A549 (cell line): Measurements from ENCODE around the gene LRP5. TPM values are rescaled to one million over a fixed set of nuclear protein-coding genes. Genes with fewer than 3 reads are reported as not detected.

Experiments used
- ATAC-seq, 2 experiments: fragments of 200-7000 bp in 1 of 2; fragments of >200 bp in 1 of 2; cut with Nextera tagmentation in 1 of 2; cut with Tn5 transposase in 1 of 2; 3 replicates each; pipeline versions ENCODE4 v1.8.0 to v1.9.1; 2018 to 2020; ENCODE audit warnings: mild to moderate bottlenecking in 1 of 2, moderate library complexity in 1 of 2
- CTCF ChIA-PET: fragments of 300-600 bp; sonication (Branson Sonifier 250); formaldehyde crosslinking; extraction: SDS; loops from one replicate; lab custom pipeline; 2021; ENCODE audit warnings: antibody characterized with exemption, inconsistent platforms; lab: Yijun Ruan, JAX
- POLR2A ChIA-PET: fragments of 350-600 bp; formaldehyde crosslinking; extraction: SDS; loops from one replicate; lab custom pipeline; 2021; ENCODE audit warnings: antibody characterized with exemption, inconsistent platforms; lab: Yijun Ruan, JAX
- DNase-seq, 2 experiments: peaks; one replicate each; pipeline versions ENCODE4 v3.0.0 to v3.0.0-alpha.2; 2011 to 2016; ENCODE audit warnings: low read depth in 1 of 2, low spot score in 1 of 2
- FAIRE-seq: peaks from 2 replicates; lab custom pipeline; 2011; peaks lifted over from hg19 to GRCh38; lab: Jason Lieb, UNC
- H3K27ac ChIP-seq, 2 experiments: fragments of >200 bp; sonication (Bioruptor Twin); formaldehyde crosslinking; 3 replicates each; pipeline ENCODE4 v1.5.1; 2016 to 2017
- H3K4me1 ChIP-seq: fragments of >200 bp; sonication (Bioruptor Twin); formaldehyde crosslinking; 3 replicates; pipeline ENCODE4 v1.6.1; 2016
- H3K4me2 ChIP-seq: fragments of >200 bp; sonication (Bioruptor Twin); formaldehyde crosslinking; 3 replicates; pipeline ENCODE4 v1.6.1; 2016
- H3K4me3 ChIP-seq: fragments of >200 bp; sonication (Bioruptor Twin); formaldehyde crosslinking; 3 replicates; pipeline ENCODE4 v1.5.1; 2016
- H3K9me3 ChIP-seq: fragments of >200 bp; sonication (Bioruptor Twin); formaldehyde crosslinking; 3 replicates; pipeline ENCODE4 v1.6.1; 2016
- BHLHE40 ChIP-seq: IDR thresholded peaks from 2 replicates; pipeline ENCODE4 v1.6.1; 2012; ENCODE audit warnings: low read depth, low read length, inconsistent platforms
- CEBPB ChIP-seq, 2 experiments: fragments of >200 bp in 1 of 2; sonication (Bioruptor Twin) in 1 of 2; formaldehyde crosslinking in 1 of 2; IDR thresholded peaks; 2 replicates each; pipeline ENCODE4 v1.6.1; 2012 to 2016
- CHD4 ChIP-seq: fragments of 200-600 bp; sonication (generic); IDR thresholded peaks from 2 replicates; pipeline ENCODE4 v1.6.1; 2016; ENCODE audit warnings: antibody characterized with exemption, mild to moderate bottlenecking, borderline replicate concordance
- EP300 ChIP-seq, 2 experiments: fragments of >200 bp; sonication (Bioruptor Twin); formaldehyde crosslinking; IDR thresholded peaks; 2 replicates in 1 of 2; 3 replicates in 1 of 2; pipeline ENCODE4 v1.6.1; 2016 to 2017
- ESRRA ChIP-seq: fragments of 150-350 bp; IDR thresholded peaks from 2 replicates; pipeline ENCODE4 v1.6.1; 2014; ENCODE audit warnings: mild to moderate bottlenecking, low read length, borderline replicate concordance
- HDAC2 ChIP-seq: fragments of 200-600 bp; sonication (generic); IDR thresholded peaks from 2 replicates; pipeline ENCODE4 v1.6.1; 2016
- HOXB13 ChIP-seq: fragments of 250-450 bp; sonication (Bioruptor Pico); IDR thresholded peaks from 2 replicates; pipeline ENCODE4 v1.5.0; 2020; ENCODE audit warnings: low read depth, mild to moderate bottlenecking, moderate library complexity
- JUN ChIP-seq, 2 experiments: fragments of >200 bp; sonication (Bioruptor Twin); formaldehyde crosslinking; IDR thresholded peaks; 2 replicates in 1 of 2; 3 replicates in 1 of 2; pipeline ENCODE4 v1.6.1; 2016 to 2017
- JUNB ChIP-seq: fragments of >200 bp; sonication (Bioruptor Twin); formaldehyde crosslinking; IDR thresholded peaks from 2 replicates; pipeline ENCODE4 v1.6.1; 2016
- KDM1A ChIP-seq: fragments of 200-600 bp; sonication (generic); IDR thresholded peaks from 2 replicates; pipeline ENCODE4 v1.6.1; 2016; ENCODE audit warnings: low read depth, mild to moderate bottlenecking
- MAZ ChIP-seq: fragments of 150-350 bp; IDR thresholded peaks from 2 replicates; pipeline ENCODE4 v1.6.1; 2014; ENCODE audit warnings: antibody characterized with exemption, low read depth, low read length, borderline replicate concordance
- MYC ChIP-seq: IDR thresholded peaks from 2 replicates; pipeline ENCODE4 v1.6.1; 2012; ENCODE audit warnings: mild to moderate bottlenecking, inconsistent platforms, low read length, improper control_type of control experiment, borderline replicate concordance
- NPAS2 ChIP-seq: fragments of 250-450 bp; sonication (Bioruptor Pico); IDR thresholded peaks from 2 replicates; pipeline ENCODE4 v1.8.0; 2022; ENCODE audit warnings: mild to moderate bottlenecking, moderate library complexity, borderline replicate concordance
- RARB ChIP-seq: fragments of 250-450 bp; sonication (Bioruptor Pico); IDR thresholded peaks from 2 replicates; pipeline ENCODE4 v1.8.0; 2021; ENCODE audit warnings: mild to moderate bottlenecking, moderate library complexity
- RFX5 ChIP-seq: fragments of 450-650 bp; IDR thresholded peaks from 2 replicates; pipeline ENCODE4 v1.7.1; 2014; ENCODE audit warnings: antibody characterized with exemption, mild to moderate bottlenecking, moderate library complexity
- RNF2 ChIP-seq: fragments of 200-600 bp; sonication (generic); IDR thresholded peaks from 2 replicates; pipeline ENCODE4 v1.6.1; 2016; ENCODE audit warnings: low read depth, mild to moderate bottlenecking, antibody characterized with exemption, moderate library complexity, borderline replicate concordance
- TP53 ChIP-seq: fragments of 250-450 bp; sonication (Bioruptor Pico); IDR thresholded peaks from 2 replicates; pipeline ENCODE4 v1.5.0; 2021; ENCODE audit warnings: mild to moderate bottlenecking, moderate library complexity
- ZSCAN20 ChIP-seq: fragments of 250-450 bp; sonication (Bioruptor Pico); IDR thresholded peaks from 2 replicates; pipeline ENCODE4 v1.8.0; 2022; ENCODE audit warnings: mild to moderate bottlenecking, moderate library complexity
- WGBS: methylation state at CpG from one replicate; pipeline ENCODE4 v1.1.6; 2017; ENCODE audit errors: missing lambda C conversion rate; 5-methylcytosine and 5-hydroxymethylcytosine counted together
- polyA plus RNA-seq, 4 experiments: library from polyadenylated mRNA; depleted of rRNA in 3 of 4; stranded (reverse); fragments of >200 nt; fragmentation: RNase III in 1 of 4; extraction: RNeasy Plus Mini Kit Qiagen cat#74134 plus additional on column Dnase treatment in 1 of 4; gene quantifications; 2 replicates in 3 of 4; 3 replicates in 1 of 4; pipeline ENCODE4 v1.2.3, GENCODE V29; 2011 to 2017
- TF ChIP-seq, protein P1 (sequence below): fragments of 250-450 bp; sonication (Bioruptor Pico); IDR thresholded peaks from 2 replicates; pipeline ENCODE4 v1.5.0; 2021; ENCODE audit warnings: mild to moderate bottlenecking, moderate library complexity, borderline replicate concordance
- TF ChIP-seq, protein P2 (sequence below): fragments of >200 bp; sonication (Bioruptor Twin); formaldehyde crosslinking; IDR thresholded peaks from 2 replicates; pipeline ENCODE4 v1.6.1; 2016
- TF ChIP-seq, protein P3 (sequence below): IDR thresholded peaks from 2 replicates; pipeline ENCODE4 v1.6.1; 2012
- TF ChIP-seq, protein P4 (sequence below): IDR thresholded peaks from 2 replicates; pipeline ENCODE4 v1.6.1; 2012; ENCODE audit warnings: low read depth, borderline replicate concordance
- TF ChIP-seq, protein P5 (sequence below): fragments of >200 bp; sonication (Bioruptor Twin); formaldehyde crosslinking; IDR thresholded peaks from 3 replicates; pipeline ENCODE4 v1.6.1; 2016

LRP5 gene
- polyA plus RNA-seq, 2 of the 4 experiments (the other 2 are of a cell fraction): 10.9 to 32.3 TPM

DNA sequence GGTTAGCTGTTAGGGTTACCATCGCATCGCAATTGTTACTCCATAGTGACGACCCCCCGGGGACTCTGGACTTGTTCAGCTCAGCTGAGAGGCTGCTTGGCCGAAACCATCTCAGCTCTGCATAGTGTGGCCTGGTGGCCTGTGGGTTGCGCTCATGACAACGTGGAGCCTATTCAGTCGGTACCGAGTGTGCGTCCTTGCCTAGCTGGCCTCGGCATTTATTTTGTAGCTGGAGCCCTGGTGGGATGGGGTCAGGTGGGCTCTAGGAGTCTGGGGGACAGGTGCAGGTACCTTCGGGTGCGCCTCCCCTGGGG lies 13.5 kb downstream of the LRP5 start:
- ATAC-seq: no peak
- 83% methylated on average over 13 of the region's 13 CpGs for WGBS
- CTCF ChIA-PET: interaction anchor here (0.7 to 1.5 kb wide), 6 partner anchors 8 to 622 kb away, joined by 3 to 5 read pairs (median 3); no protein-coding TSS in a partner anchor
- Histone ChIP-seq H3K27ac (no peak overlapping the region), H3K4me1 (peaks cover 28% of the 10 kb centered on the region), H3K9me3 (no peaks in the 10 kb centered on the region), H3K4me3 (no peak overlapping the region), H3K4me2 (no peak overlapping the region)
- TF ChIP-seq MAZ: no peak
- POLR2A ChIA-PET: interaction anchor here (0.6 to 1.1 kb wide), 3 partner anchors 54 to 1714 kb away, joined by 3 to 12 read pairs (median 3); partner anchors contain the start of gene C11orf24
- FAIRE-seq: no peak
- DNase-seq: no peak

DNA sequence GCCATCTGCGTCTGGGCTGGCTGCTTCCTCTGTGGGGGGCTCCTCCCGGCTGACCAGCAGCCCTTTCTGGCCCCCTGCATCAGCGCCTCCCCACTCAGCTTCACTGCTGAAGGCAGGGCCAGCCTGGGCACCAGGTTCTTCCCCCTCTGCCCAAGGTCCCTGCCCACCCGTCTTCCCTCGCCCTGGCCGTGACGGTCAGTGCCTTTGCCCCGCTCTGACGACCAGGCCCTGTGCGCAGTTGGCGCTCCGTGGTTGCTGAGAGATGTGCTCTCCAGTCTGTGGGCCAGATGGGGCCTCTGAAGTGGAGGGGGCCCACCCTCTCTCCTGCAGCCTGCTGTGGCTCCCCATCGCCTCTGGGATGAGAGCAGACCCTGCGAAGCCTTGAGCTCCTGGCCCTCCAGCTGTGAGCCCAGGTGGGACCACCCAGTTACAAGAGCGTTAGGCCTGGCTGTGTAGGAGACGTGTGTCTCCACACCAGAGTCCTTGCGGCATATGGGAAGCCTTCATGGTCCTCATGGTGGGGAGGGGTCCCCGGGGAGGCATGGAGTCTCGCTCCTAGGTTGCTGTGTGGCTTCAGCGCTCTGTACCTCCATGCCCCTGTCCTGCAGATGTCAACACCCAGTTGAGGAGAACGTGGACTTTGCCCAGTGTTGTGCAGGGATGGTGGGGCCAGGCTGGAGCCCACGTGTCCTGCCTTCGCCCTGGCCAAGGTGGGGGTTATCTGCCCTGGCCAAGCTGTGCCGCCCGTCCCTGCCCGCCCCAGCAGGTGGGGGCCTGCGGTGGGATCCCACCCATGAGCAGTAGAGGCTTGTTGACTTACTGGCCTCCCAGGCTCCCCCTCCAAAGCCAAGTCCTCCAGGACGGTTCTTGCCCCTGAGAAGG lies 14.2 kb downstream of the LRP5 start:
- WGBS: 93% methylated on average over 19 of the region's 28 CpGs
- no peak for DNase-seq
- H3K4me1 ChIP-seq: peaks cover 21% of the 10 kb centered on the region
- no peak for TF ChIP-seq CEBPB (IDR thresholded peaks at IDR 0.05)
- TF ChIP-seq, protein P1, sequence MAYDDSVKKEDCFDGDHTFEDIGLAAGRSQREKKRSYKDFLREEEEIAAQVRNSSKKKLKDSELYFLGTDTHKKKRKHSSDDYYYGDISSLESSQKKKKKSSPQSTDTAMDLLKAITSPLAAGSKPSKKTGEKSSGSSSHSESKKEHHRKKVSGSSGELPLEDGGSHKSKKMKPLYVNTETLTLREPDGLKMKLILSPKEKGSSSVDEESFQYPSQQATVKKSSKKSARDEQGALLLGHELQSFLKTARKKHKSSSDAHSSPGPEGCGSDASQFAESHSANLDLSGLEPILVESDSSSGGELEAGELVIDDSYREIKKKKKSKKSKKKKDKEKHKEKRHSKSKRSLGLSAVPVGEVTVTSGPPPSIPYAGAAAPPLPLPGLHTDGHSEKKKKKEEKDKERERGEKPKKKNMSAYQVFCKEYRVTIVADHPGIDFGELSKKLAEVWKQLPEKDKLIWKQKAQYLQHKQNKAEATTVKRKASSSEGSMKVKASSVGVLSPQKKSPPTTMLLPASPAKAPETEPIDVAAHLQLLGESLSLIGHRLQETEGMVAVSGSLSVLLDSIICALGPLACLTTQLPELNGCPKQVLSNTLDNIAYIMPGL (CRISPR knock-in tag): no peak
- TF ChIP-seq, protein P2, sequence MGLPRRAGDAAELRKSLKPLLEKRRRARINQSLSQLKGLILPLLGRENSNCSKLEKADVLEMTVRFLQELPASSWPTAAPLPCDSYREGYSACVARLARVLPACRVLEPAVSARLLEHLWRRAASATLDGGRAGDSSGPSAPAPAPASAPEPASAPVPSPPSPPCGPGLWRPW: no peak
- no peak for TF ChIP-seq CHD4
- TF ChIP-seq JUN (IDR thresholded peaks at IDR 0.05): no peak
- no peak for TF ChIP-seq TP53 (CRISPR knock-in tag)
- TF ChIP-seq, protein P3, sequence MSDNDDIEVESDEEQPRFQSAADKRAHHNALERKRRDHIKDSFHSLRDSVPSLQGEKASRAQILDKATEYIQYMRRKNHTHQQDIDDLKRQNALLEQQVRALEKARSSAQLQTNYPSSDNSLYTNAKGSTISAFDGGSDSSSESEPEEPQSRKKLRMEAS: no peak
- TF ChIP-seq, all 56 proteins: peak for 0
- no peak for ATAC-seq
- no peak for FAIRE-seq
- Histone ChIP-seq H3K4me2 (no peak overlapping the region), H3K9me3 (no peaks in the 10 kb centered on the region), H3K27ac (no peak overlapping the region; a peak in 1 of 6 replicates), H3K4me3 (no peak overlapping the region)
- ChIA-PET POLR2A (interaction anchor here (1.1 kb wide), 1 partner anchor 55 kb away, joined by 3 read pairs; the partner anchor contains the start of gene C11orf24), CTCF (interaction anchor here (0.7 to 1.6 kb wide), 4 partner anchors 8 to 621 kb away, joined by 3 to 8 read pairs (median 3); no protein-coding TSS in a partner anchor)

DNA sequence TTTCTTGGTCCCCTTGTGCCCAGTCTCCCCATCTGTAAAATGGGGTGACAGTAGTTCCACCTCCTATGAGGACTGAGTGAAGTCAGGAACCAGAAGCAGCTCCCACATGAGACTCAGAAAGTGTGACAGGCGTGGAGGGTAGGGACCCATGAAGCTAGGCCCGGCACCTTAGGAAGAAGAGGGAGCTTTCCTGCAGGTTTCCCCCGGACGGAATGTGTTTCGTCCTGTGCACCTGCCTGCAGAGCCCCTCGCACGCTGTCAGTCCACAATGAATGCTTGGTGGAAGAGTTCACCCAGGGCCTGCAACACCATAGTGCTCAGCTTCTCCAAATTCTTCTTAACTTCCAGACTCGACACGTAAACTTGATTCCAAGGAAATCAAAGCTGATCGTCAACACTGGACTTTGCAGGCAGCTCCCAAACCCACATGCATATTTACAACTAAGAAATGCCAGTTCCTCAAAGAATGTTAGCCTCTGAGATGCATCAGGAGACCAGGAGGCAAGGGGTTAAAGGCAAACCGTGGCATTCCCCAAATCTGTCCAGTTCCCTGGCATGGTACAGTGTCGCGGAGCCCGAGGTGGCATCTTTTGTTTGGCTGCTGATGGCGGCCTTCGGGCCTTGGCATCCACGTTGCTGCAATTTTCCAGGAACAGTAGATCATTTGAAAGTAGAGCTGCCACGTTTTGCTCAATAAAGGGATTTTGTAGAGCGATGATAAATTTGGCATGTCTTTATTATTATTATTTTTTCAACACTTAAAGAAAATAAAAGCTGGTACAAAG lies 15.4 kb downstream of the LRP5 start:
- no peak overlapping the region for H3K27ac ChIP-seq
- peaks cover 13% of the 10 kb centered on the region; the same call in 2 of the 3 replicates for H3K4me1 ChIP-seq
- ChIA-PET POLR2A (no interaction called here), CTCF (interaction anchor here (1.1 to 1.6 kb wide), 3 partner anchors 9 to 83 kb away, joined by 3 to 8 read pairs (median 3); no protein-coding TSS in a partner anchor)
- no peak overlapping the region for H3K4me3 ChIP-seq
- DNase-seq (no peak), FAIRE-seq (no peak)
- TF ChIP-seq EP300 (IDR thresholded peaks at IDR 0.05) (no peak), CHD4 (no peak), JUNB (no peak), BHLHE40 (no peak), RNF2 (no peak), KDM1A (no peak), HOXB13 (CRISPR knock-in tag) (no peak), ESRRA (no peak), RARB (no peak), NPAS2 (CRISPR knock-in tag) (no peak), MYC (no peak), CEBPB (IDR thresholded peaks at IDR 0.05) (no peak), HDAC2 (no peak), ZSCAN20 (CRISPR knock-in tag) (no peak), RFX5 (no peak)
- TF ChIP-seq, protein P4, sequence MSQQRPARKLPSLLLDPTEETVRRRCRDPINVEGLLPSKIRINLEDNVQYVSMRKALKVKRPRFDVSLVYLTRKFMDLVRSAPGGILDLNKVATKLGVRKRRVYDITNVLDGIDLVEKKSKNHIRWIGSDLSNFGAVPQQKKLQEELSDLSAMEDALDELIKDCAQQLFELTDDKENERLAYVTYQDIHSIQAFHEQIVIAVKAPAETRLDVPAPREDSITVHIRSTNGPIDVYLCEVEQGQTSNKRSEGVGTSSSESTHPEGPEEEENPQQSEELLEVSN: no peak
- TF ChIP-seq, protein P5, sequence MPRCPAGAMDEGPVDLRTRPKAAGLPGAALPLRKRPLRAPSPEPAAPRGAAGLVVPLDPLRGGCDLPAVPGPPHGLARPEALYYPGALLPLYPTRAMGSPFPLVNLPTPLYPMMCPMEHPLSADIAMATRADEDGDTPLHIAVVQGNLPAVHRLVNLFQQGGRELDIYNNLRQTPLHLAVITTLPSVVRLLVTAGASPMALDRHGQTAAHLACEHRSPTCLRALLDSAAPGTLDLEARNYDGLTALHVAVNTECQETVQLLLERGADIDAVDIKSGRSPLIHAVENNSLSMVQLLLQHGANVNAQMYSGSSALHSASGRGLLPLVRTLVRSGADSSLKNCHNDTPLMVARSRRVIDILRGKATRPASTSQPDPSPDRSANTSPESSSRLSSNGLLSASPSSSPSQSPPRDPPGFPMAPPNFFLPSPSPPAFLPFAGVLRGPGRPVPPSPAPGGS: no peak
- TF ChIP-seq, all 56 proteins: peak for 0
- WGBS: 84% methylated on average over 19 of the region's 19 CpGs
- H3K4me2 ChIP-seq: 0 out of 3 replicates have a peak overlapping the region, but pooled peaks have one; percentile 2
- ATAC-seq: no peak
- H3K9me3 ChIP-seq: no peaks in the 10 kb centered on the region
